GM21423 (cell line): Measurements from ENCODE around the gene C1orf167.
"Not testable (repeated sequence)": the region's sequence is repeated elsewhere in the genome, so short reads cannot be mapped to it uniquely, and the experiment has no call there.

Experiments
- ATAC-seq: cut with Tn5 transposase; IDR thresholded peaks from one replicate; pipeline ENCODE4 v1.9.1; 2021; ENCODE audit warnings: mild to moderate bottlenecking, moderate library complexity; ENCODE audit not compliant: unreplicated experiment

Gene C1orf167

GRCh38 chr1:11797525-11798216 is 35.7 kb downstream of the C1orf167 start:
- no peak for ATAC-seq

- no peak for ATAC-seq
These were observed 37.1 kb downstream of the C1orf167 start for GRCh38 chr1:11799099-11799498.

GRCh38 chr1:11799896-11800295 is 37.9 kb downstream of the C1orf167 start:
- ATAC-seq: no peak

- ATAC-seq: no peak
These were observed 38.4 kb downstream of the C1orf167 start for GRCh38 chr1:11800391-11800755.

DNA sequence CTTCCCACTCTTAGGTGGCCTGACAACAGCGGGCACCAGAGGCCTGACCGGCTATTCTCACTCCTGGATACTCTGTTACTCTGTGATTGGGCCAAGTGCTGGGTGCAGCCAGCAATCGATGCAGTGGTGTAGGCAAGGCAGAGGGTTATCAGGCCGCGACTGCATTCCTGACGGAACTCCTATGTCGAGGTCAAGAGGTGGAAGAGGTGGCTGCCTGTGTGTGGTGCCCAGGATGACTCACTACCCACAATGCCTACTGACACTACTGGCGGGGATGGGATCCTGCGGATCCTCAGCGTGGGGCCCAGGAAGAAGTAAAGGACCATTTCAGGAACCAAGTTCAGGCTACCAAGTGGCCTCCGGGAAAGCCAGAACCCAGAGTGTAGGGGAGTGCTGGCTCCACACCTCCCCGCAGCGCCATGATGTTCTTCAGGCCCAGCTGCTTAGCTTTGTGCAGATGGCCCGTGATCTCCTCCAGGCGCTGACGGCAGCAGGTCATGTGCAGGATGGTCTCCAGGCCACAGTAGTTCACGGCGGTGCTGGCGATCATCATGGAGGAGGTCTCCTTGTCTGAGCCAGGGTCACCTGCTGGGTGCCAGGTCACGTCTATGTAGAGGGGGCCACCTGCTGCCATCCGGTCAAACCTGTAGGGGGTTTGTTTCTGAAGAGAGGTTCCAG is 38.9 kb downstream of the C1orf167 start:
- no peak for ATAC-seq

DNA sequence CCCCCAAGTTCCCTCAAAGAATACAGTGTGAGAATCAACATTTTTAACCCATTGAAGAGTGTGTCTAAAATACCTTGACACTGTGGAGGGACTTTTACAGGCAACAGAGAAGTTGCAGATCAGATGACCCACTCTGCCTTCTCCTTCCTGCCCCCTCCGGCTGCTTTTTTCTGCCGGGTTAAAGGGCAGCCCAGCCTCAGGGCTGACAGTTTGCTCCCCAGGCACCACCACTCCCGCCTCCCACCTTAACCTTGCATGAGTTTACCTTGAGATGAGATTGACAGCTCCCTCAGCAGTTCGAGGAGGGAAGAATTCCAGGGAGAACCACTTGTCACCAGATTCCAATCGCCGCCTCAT is 40.6 kb downstream of the C1orf167 start:
- ATAC-seq: no peak

DNA sequence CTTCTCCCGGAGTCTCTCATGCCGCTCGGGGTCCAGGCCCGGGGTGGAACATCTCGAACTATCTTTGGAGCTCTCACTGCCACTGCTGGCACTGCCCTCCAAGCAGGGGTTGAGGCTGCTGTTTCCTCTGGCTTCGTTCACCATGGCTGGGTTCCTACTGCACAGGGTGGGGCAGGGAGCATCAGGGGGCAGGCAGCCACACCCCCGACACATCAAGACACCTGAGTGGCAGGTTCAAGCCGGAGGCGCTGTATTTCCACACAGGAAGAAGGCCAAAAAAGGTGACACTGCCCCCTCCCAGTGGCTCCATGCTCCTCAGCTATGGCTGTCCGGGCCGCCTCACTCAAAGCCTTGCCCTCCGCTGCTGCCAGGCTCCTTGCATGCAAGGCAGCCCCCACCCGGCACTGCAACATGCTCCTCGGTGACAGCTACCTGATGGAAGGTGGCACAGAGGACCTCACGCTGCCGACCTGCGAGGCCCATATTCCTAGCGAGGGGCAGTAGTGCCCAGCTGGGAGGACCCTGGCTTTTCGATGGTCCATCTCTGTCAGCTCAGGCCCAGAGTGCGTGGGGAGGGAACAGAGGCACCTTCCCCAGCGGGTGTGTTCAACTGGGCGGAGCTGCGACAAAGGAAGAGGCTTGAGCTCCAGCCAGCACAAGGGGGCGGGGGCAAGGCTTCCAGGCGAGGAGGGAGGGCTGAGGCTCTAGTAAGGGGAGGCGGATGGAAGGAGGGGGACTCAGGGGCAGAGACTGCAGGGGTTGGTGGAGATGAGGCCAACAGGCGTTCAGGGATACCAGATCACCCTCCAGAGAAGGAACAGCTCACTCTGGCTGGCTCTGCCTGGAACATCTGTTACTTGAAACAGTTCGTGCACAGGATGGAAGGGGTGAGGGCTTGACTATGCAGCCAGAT is 41.2 kb downstream of the C1orf167 start:
- ATAC-seq: no peak

GRCh38 chr1:11803924-11804665 is 42.1 kb downstream of the C1orf167 start:
- not testable (repeated sequence) for ATAC-seq

- ATAC-seq: no peak
These were observed 42.9 kb downstream of the C1orf167 start for GRCh38 chr1:11804666-11805421.

- peak; percentile 75 for ATAC-seq
These were observed 43.7 kb downstream of the C1orf167 start, which contains the start of the genes CLCN6 and MTHFR for GRCh38 chr1:11805422-11806306. TSS of gene CLCN6 (plus strand) at chr1:11806191. CDS start at chr1:11806263, 72 bp downstream. TSS of gene MTHFR (minus strand) at chr1:11805964. CDS start at chr1:11803116, 2,848 bp downstream.

DNA sequence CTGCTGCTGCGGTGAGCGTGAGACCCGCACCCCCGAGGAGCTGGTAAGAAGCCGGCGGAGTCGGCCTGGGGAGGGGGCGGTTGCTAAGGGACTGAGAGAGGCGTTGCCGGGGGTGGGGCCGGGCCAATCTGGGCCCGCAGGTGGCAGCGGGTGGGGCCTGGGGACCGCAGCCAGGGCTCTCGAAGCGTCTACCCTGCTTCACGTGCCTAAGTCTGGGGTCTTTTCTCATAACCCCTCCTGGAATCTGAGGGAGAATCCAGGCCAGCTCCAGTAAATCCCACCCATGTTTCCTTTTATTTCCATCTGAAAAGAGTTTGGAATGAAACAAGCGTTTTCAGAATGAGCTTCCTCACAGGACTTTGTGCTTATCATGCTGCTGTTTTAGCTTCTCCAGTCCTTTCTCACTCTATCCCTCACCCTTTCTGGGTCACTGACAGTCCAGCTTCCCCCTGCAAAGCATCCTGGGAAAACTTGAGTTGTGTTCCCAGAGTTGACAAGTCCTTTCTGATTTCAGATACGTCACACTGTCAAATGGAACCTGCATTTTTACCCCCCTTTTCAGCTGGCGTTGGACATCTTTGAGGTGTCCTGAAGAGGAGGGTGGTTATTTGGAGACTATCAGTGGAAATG is 44.4 kb downstream of the C1orf167 start:
- peak; percentile 33 for ATAC-seq

DNA sequence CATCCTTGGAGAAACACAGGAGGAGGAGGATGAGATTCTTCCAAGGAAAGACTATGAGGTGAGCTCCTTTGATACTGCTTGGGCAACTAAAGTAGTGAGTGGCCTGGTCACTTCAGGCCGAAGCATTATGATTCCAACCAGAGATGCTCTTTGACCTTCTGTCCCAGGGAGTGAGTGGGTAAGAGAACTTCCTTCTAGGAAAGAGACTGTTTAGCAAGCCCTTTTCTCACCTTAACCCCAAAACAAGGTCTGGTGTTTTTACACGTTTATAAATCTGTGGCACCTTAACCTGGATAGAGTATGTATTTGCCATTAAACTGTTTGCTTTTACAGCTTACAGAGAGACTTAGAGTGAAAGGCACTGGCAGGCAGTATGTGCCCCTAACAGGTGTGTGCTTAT is 45.1 kb downstream of the C1orf167 start:
- no peak for ATAC-seq

GRCh38 chr1:11813021-11813420 is 51.0 kb downstream of the C1orf167 start:
- ATAC-seq: no peak

DNA sequence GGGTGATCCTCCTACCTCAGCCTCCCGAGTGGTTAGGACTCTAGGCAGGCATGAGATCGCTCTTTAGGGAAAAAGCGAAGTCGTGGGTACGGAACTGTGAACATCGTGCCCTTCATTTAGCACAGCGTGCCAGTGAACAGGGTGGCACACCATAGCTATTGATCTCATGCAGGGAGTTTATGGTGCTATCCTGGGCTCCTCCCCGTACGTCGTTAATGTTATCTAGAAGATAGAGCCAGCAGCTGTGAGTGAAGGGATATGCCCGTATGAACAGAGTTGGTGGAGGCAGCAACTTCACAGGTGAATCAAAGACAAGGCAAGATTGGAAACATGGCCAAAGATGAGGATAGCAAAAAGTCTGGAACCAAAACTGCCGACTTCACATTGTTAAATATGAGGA is 55.2 kb downstream of the C1orf167 start:
- ATAC-seq: no peak

DNA sequence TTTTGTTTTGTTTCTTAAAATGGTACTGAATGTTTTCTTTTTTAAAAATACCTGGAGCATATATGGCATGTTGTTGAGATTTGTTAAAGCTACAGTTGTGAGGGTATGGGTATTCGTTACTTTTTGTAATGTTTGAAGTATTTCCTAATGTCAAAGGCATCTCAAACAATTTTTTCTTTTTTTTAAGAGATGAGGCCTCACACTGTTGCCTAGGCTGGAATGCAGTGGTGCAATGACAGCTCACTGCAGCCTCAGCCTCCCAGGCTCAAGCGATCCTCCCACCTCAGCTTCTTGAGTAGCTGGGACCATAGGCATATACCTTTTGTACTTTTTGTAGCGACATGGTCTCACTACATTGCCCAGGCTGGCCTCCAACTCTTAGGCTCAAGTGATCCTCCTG is 60.1 kb downstream of the C1orf167 start:
- no peak for ATAC-seq

DNA sequence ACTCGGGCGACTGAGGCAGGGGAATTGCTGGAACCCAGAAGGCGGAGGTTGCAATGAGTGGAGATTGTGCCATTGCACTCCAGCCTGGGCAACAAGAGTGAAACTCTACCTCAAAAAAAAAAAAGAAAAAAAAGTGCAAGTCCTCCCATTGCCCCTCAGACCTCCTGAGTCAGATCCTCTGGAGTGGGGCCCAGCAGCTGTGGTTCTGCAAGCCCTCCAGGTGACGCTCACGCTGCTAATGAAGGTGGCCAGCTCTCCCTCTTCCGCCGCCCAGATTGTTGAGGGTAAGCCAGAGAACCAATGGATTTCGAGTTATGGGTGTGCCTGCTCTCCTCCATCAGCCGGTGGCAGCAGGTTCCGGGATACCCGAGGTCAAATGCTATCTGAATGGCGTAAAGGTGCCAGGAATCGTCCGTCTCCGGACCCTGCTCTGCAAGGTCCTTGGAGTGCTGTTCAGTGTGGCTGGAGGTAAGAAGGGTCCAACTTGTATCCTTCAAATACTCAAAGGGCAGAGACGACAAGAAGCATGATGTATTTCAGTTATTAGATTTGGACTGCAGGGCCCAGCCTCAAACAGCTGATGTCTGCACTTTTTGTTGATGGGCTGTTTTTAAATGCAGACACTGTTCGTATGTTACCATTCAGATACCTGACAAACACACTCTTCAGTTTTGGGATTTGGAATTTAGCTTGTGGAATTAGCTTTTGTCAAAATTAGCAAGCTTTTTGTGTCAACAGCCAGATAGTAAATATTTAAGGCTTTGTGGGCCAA is 61.6 kb downstream of the C1orf167 start:
- ATAC-seq: no peak

- ATAC-seq: no peak
These were observed 63.1 kb downstream of the C1orf167 start for GRCh38 chr1:11825131-11825530.

GRCh38 chr1:11826946-11827345 is 65.0 kb downstream of the C1orf167 start:
- ATAC-seq: no peak
